Measurements from ENCODE around the gene SLC35E2B.
A peak's percentile ranks its signal among the peaks of the same experiment; 100 is the strongest.
"Not testable (repeated sequence)": the region's sequence is repeated elsewhere in the genome, so short reads cannot be mapped to it uniquely, and the experiment has no call there.

Gene SLC35E2B

DNA sequence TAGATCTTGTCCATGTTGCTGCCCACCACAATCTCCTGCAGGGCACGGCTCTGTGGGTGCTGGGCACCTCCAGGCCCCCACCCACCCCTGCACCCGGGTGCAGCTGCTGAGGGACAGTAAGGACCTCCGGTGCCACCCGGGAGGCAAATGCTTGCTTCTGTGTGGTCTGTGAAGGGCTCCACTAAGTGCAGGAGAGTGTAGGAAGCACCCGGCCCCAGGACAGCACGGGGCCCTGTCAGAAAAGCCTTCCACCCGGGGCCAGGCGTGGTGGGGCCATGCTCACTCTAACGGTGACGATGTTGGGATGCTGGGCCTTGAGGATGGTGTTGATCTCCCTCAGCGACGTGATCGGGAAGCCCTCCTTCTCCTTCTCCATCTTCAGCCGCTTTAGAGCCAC lies 55.1 kb downstream of the SLC35E2B start:
- not testable (repeated sequence) for DNase-seq

GRCh38 chr1:1636621-1637478 lies 55.7 kb downstream of the SLC35E2B start:
- DNase-seq, result not testable (repeated sequence)

GRCh38 chr1:1634613-1635012 lies 58.0 kb downstream of the SLC35E2B start:
- DNase-seq, result not testable (repeated sequence)

GRCh38 chr1:1633409-1633808 lies 59.2 kb downstream of the SLC35E2B start:
- DNase-seq, result not testable (repeated sequence)

- DNase-seq, result no peak
Observed at GRCh38 chr1:1631782-1632420, 60.7 kb downstream of the SLC35E2B start, which contains the start of gene MMP23B. TSS of gene MMP23B (plus strand) at chr1:1632173. CDS start at chr1:1632219, 46 bp downstream.

GRCh38 chr1:1630965-1631781 lies 61.4 kb downstream of the SLC35E2B start:
- peak; percentile 18 for DNase-seq

DNA sequence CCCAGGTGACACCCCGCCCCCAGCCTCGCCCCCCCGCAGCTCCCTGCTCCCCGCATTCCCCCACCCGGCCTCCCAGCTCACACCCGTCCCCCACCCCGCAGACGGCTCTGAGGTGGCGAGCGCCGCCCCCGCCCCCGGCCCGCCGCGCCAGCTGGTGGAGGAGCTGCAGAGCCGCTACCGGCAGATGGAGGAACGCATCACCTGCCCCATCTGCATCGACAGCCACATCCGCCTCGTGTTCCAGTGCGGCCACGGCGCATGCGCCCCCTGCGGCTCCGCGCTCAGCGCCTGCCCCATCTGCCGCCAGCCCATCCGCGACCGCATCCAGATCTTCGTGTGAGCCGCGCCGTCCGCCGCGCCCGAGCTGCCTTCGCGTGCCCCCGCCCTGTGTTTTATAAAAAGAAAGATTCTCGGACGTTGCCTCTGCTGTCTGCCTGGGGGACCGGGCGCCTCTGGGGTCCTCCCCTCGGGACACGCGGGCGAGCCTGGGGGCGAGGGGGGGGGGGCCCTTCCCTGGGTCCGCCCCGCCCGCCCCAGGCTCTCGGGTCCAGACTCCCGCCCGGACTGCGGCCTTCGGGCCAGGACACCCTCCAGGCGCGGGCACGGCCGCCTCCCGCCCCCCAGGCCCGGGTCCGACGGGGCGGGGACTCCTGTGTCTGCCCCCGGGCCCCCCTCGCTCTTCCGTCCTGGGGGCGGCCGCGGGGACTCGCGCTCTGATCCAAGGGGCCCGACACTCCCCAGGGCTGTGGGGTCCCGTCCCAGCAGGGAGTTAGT lies 62.2 kb downstream of the SLC35E2B start:
- peak; percentile 85 for DNase-seq

DNA sequence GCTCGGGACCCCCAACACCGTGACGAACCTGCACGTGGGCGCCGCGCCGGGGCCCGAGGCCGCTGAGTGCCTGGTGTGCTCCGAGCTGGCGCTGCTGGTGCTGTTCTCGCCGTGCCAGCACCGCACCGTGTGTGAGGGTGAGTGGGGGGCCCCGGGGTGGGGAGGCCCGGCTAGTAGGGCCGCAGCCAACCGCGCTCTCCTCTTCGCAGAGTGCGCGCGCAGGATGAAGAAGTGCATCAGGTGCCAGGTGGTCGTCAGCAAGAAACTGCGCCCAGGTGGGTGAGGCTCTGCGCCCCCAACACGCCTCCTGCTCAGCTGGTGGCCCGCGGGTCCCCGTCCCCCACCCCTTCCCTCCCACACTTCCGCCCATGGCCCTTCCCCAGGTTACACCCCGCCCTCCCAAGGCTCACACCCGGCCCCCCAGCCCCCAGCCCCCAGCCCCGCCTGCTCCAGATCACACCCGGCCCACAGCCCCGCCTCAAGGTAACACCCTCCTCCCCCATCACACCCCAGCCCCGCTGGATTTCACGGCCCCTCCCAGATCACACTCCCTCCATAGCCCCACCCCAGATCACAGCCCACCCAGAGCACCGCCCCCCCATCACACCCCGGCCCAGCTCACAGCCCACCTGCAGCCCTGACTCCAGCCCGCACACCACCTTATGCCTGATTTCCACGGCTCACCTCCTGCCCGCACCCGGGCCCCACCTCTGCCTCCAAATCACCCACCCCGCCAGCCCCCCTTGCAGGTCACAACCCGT lies 63.0 kb downstream of the SLC35E2B start:
- peak; percentile 71 for DNase-seq

DNA sequence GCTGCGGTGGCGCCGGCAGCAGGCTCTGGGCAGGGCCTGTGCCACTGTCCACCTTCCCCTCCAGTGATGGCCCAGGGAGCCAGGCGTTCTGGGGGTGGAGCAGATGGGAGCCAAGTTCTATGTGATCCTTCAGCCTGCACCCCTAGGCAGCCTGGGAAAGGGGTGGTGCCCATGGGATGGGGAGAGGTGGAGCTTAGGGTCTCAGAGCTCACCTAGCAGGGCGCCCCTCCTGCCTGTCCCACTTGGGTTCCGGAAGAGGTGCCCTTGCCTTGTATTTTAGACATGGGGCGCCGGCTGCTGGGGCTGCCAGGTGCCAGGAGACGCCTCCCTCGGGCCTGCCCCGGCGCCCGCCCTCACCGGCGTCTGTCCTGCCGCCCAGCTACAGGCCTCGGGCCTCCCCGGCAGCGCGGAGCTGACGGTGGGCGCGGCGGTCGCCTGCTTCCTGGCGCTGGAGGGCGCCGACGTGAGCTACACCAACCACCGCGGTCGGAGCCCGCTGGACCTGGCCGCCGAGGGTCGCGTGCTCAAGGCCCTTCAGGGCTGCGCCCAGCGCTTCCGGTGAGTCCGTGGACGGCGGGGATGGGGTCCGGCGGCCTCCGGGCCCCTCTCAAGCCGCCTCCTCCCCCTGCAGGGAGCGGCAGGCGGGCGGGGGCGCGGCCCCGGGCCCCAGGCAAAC lies 63.7 kb downstream of the SLC35E2B start:
- no peak for DNase-seq

DNA sequence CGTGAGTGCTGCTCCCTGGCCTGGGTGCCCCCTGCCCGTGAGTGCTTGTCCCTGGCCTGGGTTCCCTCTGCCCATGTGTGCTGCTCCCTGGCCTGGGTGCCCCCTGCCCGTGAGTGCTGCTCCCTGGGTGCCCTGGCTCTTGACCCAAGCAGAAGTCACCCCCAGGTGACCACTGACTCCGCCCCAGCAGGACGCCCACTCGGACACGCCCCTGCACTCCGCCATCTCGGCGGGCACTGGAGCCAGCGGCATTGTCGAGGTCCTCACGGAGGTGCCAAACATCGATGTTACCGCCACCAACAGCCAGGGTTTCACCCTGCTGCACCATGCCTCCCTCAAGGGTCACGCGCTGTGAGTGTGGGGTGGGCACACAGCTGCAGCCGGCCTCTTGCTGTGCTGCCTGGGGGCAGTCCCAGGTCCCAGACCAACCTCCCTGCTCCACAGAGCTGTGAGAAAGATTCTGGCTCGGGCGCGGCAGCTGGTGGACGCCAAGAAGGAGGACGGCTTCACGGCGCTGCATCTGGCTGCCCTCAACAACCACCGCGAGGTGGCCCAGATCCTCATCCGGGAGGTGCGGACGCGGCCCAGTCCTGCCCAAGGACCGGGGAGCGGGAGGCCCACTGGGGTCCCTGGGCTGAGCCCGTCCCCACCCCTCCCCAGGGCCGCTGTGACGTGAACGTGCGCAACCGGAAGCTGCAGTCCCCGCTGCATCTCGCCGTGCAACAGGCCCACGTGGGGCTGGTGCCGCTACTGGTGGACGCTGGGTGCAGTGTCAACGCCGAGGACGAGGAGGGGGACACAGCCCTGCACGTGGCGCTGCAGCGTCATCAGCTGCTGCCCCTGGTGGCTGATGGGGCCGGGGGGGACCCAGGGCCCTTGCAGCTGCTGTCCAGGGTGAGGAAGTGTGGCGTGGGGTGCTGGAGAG lies 64.5 kb downstream of the SLC35E2B start:
- no peak for DNase-seq

- DNase-seq, result no peak
Observed at GRCh38 chr1:1627261-1627828, 65.2 kb downstream of the SLC35E2B start.

DNA sequence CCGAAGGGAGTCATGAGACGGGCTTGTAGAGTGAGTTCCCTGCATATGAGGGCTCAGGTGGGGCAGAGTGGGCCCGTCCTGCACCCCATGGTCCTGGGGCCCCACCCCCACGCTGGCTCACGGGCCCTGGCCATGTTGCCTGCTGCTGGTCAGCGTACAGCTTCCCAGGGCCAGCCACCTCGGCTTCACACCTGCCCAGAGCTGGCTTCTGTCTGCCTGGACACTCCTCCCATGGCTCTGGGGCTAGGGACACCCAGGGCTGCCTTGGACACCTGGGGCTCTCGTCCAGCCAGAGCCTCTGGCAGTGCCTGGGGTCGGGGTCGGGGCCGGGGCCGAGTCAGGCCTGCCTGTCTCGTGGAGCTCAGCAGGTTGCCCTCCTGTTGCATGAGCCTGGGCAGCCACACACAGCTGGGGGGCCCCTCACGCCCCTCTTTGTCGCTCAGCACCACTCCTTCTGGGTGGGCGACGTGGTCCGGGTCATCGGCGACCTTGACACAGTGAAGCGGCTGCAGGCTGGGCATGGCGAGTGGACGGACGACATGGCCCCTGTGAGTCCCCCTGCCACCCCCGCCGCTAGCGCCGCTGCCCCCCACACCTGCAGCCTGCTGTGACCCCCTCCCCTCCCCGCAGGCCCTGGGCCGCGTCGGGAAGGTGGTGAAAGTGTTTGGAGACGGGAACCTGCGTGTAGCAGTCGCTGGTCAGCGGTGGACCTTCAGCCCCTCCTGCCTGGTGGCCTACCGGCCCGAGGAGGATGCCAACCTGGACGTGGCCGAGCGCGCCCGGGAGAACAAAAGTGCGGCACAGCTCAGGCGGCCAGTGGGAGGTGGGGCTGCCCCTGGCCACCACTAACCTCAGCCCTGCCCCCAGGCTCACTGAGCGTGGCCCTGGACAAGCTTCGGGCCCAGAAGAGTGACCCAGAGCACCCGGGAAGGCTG lies 66.1 kb downstream of the SLC35E2B start:
- DNase-seq, result no peak

DNA sequence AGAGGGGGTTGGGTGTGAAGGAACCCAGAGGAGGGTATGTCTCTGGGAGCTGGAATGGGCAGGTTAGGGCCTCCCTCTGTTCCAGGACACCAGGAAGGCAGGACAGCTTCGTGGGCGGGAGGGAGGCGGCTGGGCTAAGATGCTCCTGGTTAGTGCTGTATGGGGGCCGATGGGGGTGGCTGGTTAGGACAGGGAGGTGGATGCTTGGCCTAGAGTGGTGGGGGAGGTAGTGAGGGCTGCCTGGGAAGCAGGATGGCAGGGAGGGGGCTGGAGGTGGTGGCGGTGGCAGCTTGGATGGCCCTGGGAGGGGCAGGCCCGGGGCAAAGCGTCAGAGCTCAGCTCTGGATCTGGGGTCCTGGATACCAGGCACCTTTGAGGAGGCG lies 66.8 kb downstream of the SLC35E2B start:
- DNase-seq, result no peak

DNA sequence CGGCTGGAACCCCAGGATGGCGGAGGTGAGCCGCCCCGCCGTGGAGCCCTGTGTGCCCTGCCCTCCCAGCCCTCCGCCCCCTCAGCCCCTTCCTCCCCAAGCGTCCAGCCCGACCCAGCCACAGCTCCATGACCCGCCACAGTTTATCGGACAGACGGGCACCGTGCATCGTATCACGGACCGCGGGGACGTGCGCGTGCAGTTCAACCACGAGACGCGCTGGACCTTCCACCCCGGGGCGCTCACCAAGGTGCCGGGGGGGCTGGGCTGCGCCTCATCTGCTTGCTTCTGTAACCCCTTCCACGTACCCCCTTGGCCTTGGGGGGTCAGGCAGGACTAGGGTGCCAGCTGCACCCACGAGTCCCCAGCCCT lies 67.2 kb downstream of the SLC35E2B start:
- no peak for DNase-seq

DNA sequence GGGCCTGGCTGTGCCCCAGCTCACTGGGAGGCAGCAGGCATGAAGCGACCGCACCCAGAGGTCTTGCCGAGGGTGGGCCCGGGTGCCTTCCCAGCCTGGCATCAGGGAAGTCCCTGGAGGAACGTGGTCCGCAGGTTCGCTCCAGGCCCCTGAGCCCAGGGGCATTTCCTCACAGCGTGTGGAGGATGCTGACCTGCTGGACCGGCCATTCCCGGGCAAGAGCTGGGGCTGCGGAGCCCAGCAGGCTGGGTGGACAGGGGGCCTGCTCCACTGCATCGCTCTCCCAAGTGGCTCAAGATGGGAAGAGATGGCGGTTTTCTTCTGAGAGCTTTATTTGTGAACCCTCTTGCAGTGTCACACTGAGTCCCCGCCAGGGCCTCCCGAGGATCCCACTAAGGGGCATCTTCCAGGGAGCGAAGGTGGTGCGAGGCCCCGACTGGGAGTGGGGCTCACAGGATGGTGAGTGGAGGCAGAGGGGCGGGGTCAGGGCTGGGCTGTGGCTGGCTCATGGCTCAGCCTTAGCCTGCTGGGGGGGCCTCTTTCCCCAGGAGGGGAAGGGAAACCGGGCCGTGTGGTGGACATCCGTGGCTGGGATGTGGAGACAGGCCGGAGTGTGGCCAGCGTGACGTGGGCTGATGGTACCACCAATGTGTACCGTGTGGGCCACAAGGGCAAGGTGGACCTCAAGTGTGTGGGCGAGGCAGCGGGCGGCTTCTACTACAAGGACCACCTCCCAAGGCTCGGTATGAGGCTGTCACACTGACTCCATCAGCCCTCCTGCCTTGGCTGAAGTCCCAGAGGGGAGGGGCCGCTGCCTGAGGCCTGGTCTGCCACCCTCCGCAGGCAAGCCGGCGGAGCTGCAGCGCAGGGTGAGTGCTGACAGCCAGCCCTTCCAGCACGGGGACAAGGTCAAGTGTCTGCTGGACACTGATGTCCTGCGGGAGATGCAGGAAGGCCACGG lies 67.9 kb downstream of the SLC35E2B start:
- DNase-seq, result no peak

DNA sequence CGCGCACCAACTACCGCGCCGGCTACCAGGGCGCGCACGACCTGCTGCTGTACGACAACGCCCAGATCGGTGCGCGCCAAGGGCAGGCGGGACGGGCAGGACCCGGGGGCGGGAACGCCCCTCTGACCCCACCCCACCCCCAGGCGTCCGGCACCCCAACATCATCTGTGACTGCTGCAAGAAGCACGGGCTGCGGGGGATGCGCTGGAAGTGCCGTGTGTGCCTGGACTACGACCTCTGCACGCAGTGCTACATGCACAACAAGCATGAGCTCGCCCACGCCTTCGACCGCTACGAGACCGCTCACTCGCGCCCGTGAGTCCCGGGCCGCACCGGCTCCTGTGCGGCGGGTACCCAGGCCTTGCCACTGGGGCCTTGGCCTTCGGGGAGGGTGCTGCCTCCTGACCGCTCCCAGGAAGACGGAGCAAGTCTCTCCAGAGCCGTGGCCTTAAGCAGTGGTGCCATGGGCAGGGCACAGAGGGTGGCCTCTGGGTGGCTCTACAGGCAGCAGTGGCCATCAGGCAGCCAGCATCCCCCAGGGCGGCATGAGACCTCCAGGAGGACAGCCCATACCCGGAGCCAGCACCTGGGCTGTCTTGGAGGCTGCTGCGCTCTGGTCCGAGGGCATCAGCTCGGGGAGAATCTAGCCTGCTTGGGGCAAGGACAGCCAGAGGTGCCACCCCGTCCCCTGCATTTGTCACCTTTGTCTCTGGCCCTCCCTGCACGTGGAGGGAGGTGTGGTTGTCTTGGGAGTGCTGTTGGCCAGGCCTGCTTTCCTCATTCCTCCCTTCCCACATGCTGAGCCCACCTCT lies 68.8 kb downstream of the SLC35E2B start:
- DNase-seq, result no peak
